Loucy (cell line): ENCODE data around the gene SYNE1.

ENCODE experiments used
- CTCF ChIP-seq: fragments of 200-600 bp; sonication (generic); conservative IDR thresholded peaks from 2 replicates; pipeline ENCODE4 v1.5.1; 2014; ENCODE audit warnings: mild to moderate bottlenecking, antibody characterized with exemption, low read length
- EZH2phosphoT487 ChIP-seq: fragments of 200-600 bp; IDR thresholded peaks from 2 replicates; pipeline ENCODE4 v1.6.1; 2018; ENCODE audit warnings: antibody characterized with exemption, mild to moderate bottlenecking, moderate library complexity, borderline replicate concordance

DNA sequence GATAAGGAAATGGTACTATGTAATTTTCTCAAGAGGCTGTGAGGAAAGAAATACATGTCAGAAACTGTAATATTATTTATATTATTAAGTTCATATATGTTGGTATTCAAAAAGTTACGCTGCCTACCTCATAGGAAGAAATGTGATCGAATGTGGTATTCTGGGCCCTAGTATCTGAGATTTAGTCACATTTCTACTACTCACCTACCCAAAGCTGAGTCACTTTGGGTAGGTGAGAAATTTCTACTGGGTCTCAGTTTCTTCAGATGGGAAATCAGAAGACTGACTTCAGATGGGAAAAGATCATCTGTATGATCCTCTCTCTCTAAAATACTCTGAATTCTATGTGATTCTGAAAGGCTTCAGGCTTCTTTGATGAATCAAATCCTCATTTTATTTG is 411.0 kb downstream of the SYNE1 start:
- TF ChIP-seq CTCF: no peak
- no peak for TF ChIP-seq EZH2phosphoT487
